ENCODE measurements around the gene PPOX.

The PPOX gene
- long read RNA-seq, transcript PPOX-202 (13 exons, 1,740 nt): major isoform, 40 of 123 reads
- long read RNA-seq, transcript PPOX-201 (13 exons, 1,686 nt): minor isoform, 5 of 123 reads
- long read RNA-seq, partial matches to known transcripts: 7 of 123 reads
- long read RNA-seq, other reads (novel, unspliced or antisense): 71 of 123 reads

GRCh38 chr1:161165742-161166668, at the start of gene PPOX:
Gene PPOX (plus strand): TSS chr1:161166426. CDS start chr1:161166848, 422 bp downstream.
- H3K27ac ChIP-seq (replicated peaks): peak within 1 kb of the TSS; percentile 88

GRCh38 chr1:161117759-161118581, 48.3 kb upstream of the PPOX start, which contains the start of the genes NIT1 and PFDN2:
Gene NIT1 (plus strand): TSS chr1:161118105. CDS start chr1:161118177, 72 bp downstream.
Gene PFDN2 (minus strand): TSS chr1:161118037. CDS start chr1:161118026, 11 bp downstream.
- no peaks in the 10 kb centered on the region for H3K27me3 ChIP-seq (ENCODE audit: insufficient read depth, poor library complexity, severe bottlenecking)
- peak within 1 kb of the TSS; percentile 98 for H3K4me3 ChIP-seq (replicated peaks; ENCODE audit: insufficient read depth, low read length)
- DNase-seq (ENCODE audit: low read depth in 1 of 2, low spot score in 1 of 2): peak; percentile 83 to 85
- no peak for TF ChIP-seq SPI1 (IDR thresholded peaks at IDR 0.05; ENCODE audit: borderline replicate concordance, low read depth)
- peak; percentile 91 for TF ChIP-seq POLR2AphosphoS5 (IDR thresholded peaks at IDR 0.05; ENCODE audit: low read depth)
- TF ChIP-seq, protein P1, sequence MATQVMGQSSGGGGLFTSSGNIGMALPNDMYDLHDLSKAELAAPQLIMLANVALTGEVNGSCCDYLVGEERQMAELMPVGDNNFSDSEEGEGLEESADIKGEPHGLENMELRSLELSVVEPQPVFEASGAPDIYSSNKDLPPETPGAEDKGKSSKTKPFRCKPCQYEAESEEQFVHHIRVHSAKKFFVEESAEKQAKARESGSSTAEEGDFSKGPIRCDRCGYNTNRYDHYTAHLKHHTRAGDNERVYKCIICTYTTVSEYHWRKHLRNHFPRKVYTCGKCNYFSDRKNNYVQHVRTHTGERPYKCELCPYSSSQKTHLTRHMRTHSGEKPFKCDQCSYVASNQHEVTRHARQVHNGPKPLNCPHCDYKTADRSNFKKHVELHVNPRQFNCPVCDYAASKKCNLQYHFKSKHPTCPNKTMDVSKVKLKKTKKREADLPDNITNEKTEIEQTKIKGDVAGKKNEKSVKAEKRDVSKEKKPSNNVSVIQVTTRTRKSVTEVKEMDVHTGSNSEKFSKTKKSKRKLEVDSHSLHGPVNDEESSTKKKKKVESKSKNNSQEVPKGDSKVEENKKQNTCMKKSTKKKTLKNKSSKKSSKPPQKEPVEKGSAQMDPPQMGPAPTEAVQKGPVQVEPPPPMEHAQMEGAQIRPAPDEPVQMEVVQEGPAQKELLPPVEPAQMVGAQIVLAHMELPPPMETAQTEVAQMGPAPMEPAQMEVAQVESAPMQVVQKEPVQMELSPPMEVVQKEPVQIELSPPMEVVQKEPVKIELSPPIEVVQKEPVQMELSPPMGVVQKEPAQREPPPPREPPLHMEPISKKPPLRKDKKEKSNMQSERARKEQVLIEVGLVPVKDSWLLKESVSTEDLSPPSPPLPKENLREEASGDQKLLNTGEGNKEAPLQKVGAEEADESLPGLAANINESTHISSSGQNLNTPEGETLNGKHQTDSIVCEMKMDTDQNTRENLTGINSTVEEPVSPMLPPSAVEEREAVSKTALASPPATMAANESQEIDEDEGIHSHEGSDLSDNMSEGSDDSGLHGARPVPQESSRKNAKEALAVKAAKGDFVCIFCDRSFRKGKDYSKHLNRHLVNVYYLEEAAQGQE (IDR thresholded peaks at IDR 0.05; ENCODE audit: insufficient replicate concordance, low read depth): peak; percentile 67
- peak; percentile 84 for TF ChIP-seq GABPA (IDR thresholded peaks at IDR 0.05; ENCODE audit: low read depth)
- TF ChIP-seq, protein P2, sequence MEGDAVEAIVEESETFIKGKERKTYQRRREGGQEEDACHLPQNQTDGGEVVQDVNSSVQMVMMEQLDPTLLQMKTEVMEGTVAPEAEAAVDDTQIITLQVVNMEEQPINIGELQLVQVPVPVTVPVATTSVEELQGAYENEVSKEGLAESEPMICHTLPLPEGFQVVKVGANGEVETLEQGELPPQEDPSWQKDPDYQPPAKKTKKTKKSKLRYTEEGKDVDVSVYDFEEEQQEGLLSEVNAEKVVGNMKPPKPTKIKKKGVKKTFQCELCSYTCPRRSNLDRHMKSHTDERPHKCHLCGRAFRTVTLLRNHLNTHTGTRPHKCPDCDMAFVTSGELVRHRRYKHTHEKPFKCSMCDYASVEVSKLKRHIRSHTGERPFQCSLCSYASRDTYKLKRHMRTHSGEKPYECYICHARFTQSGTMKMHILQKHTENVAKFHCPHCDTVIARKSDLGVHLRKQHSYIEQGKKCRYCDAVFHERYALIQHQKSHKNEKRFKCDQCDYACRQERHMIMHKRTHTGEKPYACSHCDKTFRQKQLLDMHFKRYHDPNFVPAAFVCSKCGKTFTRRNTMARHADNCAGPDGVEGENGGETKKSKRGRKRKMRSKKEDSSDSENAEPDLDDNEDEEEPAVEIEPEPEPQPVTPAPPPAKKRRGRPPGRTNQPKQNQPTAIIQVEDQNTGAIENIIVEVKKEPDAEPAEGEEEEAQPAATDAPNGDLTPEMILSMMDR (IDR thresholded peaks at IDR 0.05; ENCODE audit: insufficient read depth, low read length): no peak
- H3K27ac ChIP-seq (replicated peaks): peak within 1 kb of the TSS; percentile 84

More at GRCh38 chr1:161165742-161166668, at the start of gene PPOX:
- H3K4me3 ChIP-seq (replicated peaks; ENCODE audit: insufficient read depth, low read length): peak within 1 kb of the TSS; percentile 77
- TF ChIP-seq GABPA (IDR thresholded peaks at IDR 0.05; ENCODE audit: low read depth): no peak
- TF ChIP-seq, protein P2 (IDR thresholded peaks at IDR 0.05; ENCODE audit: insufficient read depth, low read length): peak; percentile 22
- TF ChIP-seq POLR2AphosphoS5 (IDR thresholded peaks at IDR 0.05; ENCODE audit: low read depth): peak; percentile 70
- TF ChIP-seq, protein P1 (IDR thresholded peaks at IDR 0.05; ENCODE audit: insufficient replicate concordance, low read depth): no peak
- TF ChIP-seq SPI1 (IDR thresholded peaks at IDR 0.05; ENCODE audit: borderline replicate concordance, low read depth): peak; percentile 21; the same call in 1 of the 2 replicates
- peak; percentile 89 to 99 for DNase-seq (ENCODE audit: low read depth in 1 of 2, low spot score in 1 of 2)
- H3K27me3 ChIP-seq (ENCODE audit: insufficient read depth, poor library complexity, severe bottlenecking): no peaks in the 10 kb centered on the region

GRCh38 chr1:161119092-161119903, 46.9 kb upstream of the PPOX start:
- DNase-seq (ENCODE audit: low read depth in 1 of 2, low spot score in 1 of 2): peak; percentile 53 to 65
- no peak overlapping the region for H3K4me3 ChIP-seq (replicated peaks; ENCODE audit: insufficient read depth, low read length)

More at GRCh38 chr1:161119092-161119903, 46.9 kb upstream of the PPOX start:
- Histone ChIP-seq H3K27me3 (ENCODE audit: insufficient read depth, poor library complexity, severe bottlenecking) (no peaks in the 10 kb centered on the region), H3K27ac (replicated peaks) (no peak overlapping the region)
- no peak for TF ChIP-seq GABPA (IDR thresholded peaks at IDR 0.05; ENCODE audit: low read depth)
- TF ChIP-seq, protein P2 (IDR thresholded peaks at IDR 0.05; ENCODE audit: insufficient read depth, low read length): peak; percentile 17
